Measurements from ENCODE around the gene UBE2Q2.
A peak's percentile ranks its signal among the peaks of the same experiment; 100 is the strongest.

DNA sequence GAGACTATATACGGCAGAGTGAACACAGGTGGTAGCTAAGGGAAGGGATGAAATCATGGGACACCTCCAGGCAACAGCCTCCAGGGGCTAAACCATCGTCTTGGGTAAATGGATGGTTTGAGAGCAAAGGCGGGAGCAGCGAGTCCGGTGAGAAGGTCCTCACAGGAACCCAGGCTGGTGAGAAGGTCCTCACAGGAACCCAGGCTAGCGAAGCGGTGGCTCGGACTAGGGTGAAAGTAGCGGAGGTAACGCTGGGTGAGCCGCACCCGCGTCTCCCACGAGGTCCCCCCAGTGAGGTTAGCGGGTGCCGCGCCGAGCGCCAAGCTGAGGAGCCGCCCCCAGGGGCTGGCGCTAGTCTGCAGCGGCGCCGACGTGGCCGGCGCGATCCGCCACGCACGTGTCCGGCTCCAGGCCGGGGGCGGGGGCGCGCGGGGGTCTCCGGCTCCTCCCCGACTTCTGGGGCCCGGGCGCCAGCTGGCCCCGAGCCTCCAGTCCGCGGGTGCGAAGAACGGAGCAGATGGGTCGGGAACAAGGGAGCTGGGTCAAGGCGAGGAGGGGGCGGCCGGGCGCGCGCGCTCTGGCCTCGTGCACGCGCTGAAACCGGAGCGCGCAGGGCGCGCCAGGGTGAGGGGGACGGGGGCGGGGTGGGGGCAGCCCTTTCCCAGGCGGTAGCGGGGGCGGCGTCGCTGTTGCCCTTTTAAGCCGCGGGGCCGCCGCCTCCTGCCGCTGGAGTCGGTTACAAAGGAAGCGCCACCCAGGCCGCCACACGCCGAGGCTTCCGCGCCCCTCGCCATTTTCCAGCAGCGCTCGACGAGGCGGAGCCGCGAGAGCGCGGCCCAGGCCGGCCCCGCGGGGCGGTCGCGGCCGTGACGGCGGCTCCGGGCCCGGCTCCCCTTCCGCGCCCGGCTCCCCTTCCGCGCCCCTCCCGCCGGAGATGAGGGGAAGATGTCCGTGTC is at the start of gene UBE2Q2:
- TF ChIP-seq, protein P1, sequence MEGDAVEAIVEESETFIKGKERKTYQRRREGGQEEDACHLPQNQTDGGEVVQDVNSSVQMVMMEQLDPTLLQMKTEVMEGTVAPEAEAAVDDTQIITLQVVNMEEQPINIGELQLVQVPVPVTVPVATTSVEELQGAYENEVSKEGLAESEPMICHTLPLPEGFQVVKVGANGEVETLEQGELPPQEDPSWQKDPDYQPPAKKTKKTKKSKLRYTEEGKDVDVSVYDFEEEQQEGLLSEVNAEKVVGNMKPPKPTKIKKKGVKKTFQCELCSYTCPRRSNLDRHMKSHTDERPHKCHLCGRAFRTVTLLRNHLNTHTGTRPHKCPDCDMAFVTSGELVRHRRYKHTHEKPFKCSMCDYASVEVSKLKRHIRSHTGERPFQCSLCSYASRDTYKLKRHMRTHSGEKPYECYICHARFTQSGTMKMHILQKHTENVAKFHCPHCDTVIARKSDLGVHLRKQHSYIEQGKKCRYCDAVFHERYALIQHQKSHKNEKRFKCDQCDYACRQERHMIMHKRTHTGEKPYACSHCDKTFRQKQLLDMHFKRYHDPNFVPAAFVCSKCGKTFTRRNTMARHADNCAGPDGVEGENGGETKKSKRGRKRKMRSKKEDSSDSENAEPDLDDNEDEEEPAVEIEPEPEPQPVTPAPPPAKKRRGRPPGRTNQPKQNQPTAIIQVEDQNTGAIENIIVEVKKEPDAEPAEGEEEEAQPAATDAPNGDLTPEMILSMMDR (IDR thresholded peaks at IDR 0.05 in 4 of 5, conservative IDR thresholded peaks at IDR 0.05 in 1 of 5): no peak
- TF ChIP-seq POLR2A (IDR thresholded peaks at IDR 0.05): peak; percentile 50 to 53

Data from gastrocnemius medialis (tissue), 4 donors.